ENCODE data around the gene THRSP. TPM values are rescaled to one million over a fixed set of nuclear protein-coding genes. Genes with fewer than 3 reads are reported as not detected.

The THRSP gene
- total and polyA plus RNA-seq, 10 of the 15 experiments (the other 5 are each of a cell fraction or from before 2014, with no cell fraction given): 0.18 TPM; not detected in 9

DNA sequence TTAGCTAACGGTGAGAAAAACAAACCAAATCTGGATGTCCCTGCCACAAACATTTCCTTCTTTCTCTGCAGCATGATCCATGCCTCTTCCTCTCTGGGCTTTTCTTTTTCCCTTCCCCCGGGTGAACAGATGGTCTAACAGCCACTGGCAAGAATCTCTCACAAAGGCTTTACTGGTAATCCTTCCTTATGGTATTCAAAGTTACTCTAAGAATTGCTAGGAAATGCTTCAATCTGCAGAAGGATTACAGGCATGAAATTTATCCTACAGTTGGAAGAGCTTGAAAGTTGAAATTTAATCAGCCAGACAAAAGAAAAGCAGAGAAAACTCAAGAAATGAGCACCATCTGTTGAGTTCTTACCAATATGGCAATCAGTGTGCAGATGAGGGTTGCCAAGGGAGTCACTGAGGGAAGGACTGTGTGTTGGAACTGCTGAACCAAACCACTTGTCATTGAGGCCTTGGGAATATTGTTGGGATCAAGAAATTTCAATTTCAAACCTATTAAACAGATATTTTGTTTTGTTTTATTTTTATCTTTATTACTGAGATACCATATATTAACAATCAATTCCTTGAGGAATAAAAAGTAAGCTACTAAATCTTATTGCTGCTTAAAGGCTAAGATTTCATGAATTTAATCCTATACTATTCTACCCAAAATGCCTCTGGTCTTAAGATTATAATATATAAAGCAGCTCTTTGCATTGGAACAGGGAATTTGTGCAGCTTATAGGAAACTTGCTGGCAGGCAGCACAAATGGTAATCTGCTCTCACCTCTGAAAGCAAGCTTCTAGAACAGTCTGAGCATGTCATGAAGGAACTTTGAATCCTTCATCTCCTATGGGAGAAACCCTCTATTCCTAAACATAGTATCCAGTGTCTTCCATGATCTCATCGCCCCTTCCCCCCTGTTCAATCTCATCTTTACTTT lies 45.7 kb downstream of the THRSP start:
- H3K9ac ChIP-seq (ENCODE audit: control insufficient read depth, insufficient read depth, low read length): no peak overlapping the region
- no peaks in the 10 kb centered on the region for H3K27me3 ChIP-seq (replicated peaks in 1 of 2; ENCODE audit: control insufficient read depth in 2 of 2, insufficient read depth in 2 of 2, low read length in 1 of 2)
- TF ChIP-seq ZNF622 (IDR thresholded peaks at IDR 0.05) (no peak), NRF1 (conservative IDR thresholded peaks at IDR 0.05; ENCODE audit: low read depth, low read length) (no peak), NR2C1 (IDR thresholded peaks at IDR 0.05) (no peak)
- TF ChIP-seq, protein P1, sequence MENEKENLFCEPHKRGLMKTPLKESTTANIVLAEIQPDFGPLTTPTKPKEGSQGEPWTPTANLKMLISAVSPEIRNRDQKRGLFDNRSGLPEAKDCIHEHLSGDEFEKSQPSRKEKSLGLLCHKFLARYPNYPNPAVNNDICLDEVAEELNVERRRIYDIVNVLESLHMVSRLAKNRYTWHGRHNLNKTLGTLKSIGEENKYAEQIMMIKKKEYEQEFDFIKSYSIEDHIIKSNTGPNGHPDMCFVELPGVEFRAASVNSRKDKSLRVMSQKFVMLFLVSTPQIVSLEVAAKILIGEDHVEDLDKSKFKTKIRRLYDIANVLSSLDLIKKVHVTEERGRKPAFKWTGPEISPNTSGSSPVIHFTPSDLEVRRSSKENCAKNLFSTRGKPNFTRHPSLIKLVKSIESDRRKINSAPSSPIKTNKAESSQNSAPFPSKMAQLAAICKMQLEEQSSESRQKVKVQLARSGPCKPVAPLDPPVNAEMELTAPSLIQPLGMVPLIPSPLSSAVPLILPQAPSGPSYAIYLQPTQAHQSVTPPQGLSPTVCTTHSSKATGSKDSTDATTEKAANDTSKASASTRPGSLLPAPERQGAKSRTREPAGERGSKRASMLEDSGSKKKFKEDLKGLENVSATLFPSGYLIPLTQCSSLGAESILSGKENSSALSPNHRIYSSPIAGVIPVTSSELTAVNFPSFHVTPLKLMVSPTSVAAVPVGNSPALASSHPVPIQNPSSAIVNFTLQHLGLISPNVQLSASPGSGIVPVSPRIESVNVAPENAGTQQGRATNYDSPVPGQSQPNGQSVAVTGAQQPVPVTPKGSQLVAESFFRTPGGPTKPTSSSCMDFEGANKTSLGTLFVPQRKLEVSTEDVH (IDR thresholded peaks at IDR 0.05; ENCODE audit: low read depth, partially characterized antibody): no peak
- intact Hi-C loops (cut with micrococcal nuclease; ENCODE audit: unreplicated experiment): no loop called here
- ChIA-PET RAD21 (ENCODE audit: unreplicated experiment) (interaction anchor here (0.8 kb wide), 1 partner anchor 27 kb away, joined by 3 read pairs; no protein-coding TSS in a partner anchor), POLR2A (no interaction called here), SMC1A (ENCODE audit: uncharacterized antibody, unreplicated experiment) (interaction anchor here (1.4 kb wide), 1 partner anchor 11 kb away, joined by 4 read pairs; no protein-coding TSS in a partner anchor), CTCF (no interaction called here)
- in situ Hi-C loops (cut with MboI): no loop called here
- H3K79me2 ChIP-seq (ENCODE audit: control insufficient read depth, insufficient read depth, low read length): no peaks in the 10 kb centered on the region
- DNase-seq (ENCODE audit: low read depth, low spot score) (no peak), FAIRE-seq (no peak), ATAC-seq (no peak)
- 94% methylated on average over 3 of the region's 3 CpGs for WGBS (ENCODE audit: insufficient coverage, insufficient replicate concordance, low lambda C conversion rate, missing lambda C conversion rate)
- no peak overlapping the region for H3K4me2 ChIP-seq (ENCODE audit: control insufficient read depth, insufficient read depth)
- no peak overlapping the region for H3K4me3 ChIP-seq
- no TSS peak for BruUV-seq (replicated peaks)
- H3K9me3 ChIP-seq (replicated peaks; ENCODE audit: control insufficient read depth, insufficient read depth, low read length): no peaks in the 10 kb centered on the region
- no peak overlapping the region for H3K27ac ChIP-seq (ENCODE audit: control insufficient read depth, insufficient read depth)
- no peaks in the 10 kb centered on the region for H4K20me1 ChIP-seq (ENCODE audit: control insufficient read depth, insufficient read depth)
- H3K36me3 ChIP-seq (ENCODE audit: control insufficient read depth in 2 of 2, insufficient read depth in 2 of 2, low read length in 1 of 2): peaks cover 0 to 6% of the 10 kb centered on the region in 2 experiments; a peak in 1 of 4 replicates
- peaks cover 3% of the 10 kb centered on the region; the same call in 1 of the 2 replicates for H3K4me1 ChIP-seq (ENCODE audit: control insufficient read depth, insufficient read depth, low read length)
- no peak overlapping the region for H2AFZ ChIP-seq (ENCODE audit: control insufficient read depth, low read depth, low read length)

Measured in GM12878 (cell line).